DOHH2 (cell line): Measurements from ENCODE around the gene MVD.

ENCODE experiments used
- H3F3A ChIP-seq: fragments of 200-600 bp; sonication (generic), shearing (Covaris generic); 2 replicates; pipeline ENCODE4 v1.6.0; 2016; ENCODE audit warnings: antibody characterized with exemption, mild to moderate bottlenecking; ENCODE audit not compliant: control insufficient read depth, insufficient read depth
- H3K27ac ChIP-seq: fragments of 200-600 bp; sonication (generic); 2 replicates; pipeline ENCODE4 v1.5.1; 2014; ENCODE audit warnings: low read depth, mild to moderate bottlenecking, low read length, moderate library complexity
- H3K27me3 ChIP-seq: fragments of 200-600 bp; sonication (generic); 2 replicates; pipeline ENCODE4 v1.6.1; 2014; ENCODE audit warnings: mild to moderate bottlenecking, low read length, mixed read lengths; ENCODE audit not compliant: control insufficient read depth
- H3K36me3 ChIP-seq: fragments of 200-600 bp; sonication (generic); 2 replicates; pipeline ENCODE4 v1.6.1; 2014; ENCODE audit warnings: mild to moderate bottlenecking, low read length, moderate library complexity, mixed read lengths; ENCODE audit not compliant: control insufficient read depth
- H3K4me1 ChIP-seq: fragments of 200-600 bp; sonication (generic); 2 replicates; pipeline ENCODE4 v1.6.1; 2014; ENCODE audit warnings: mild to moderate bottlenecking, low read length, mixed read lengths; ENCODE audit not compliant: control insufficient read depth
- H3K4me2 ChIP-seq: fragments of 200-600 bp; sonication (generic); 2 replicates; pipeline ENCODE4 v1.6.0; 2014; ENCODE audit warnings: mild to moderate bottlenecking, low read length, moderate library complexity
- H3K4me3 ChIP-seq: fragments of 200-600 bp; sonication (generic); 2 replicates; pipeline ENCODE4 v1.5.1; 2014; ENCODE audit warnings: mild to moderate bottlenecking, low read length, mixed read lengths
- H3K79me2 ChIP-seq: fragments of 200-600 bp; sonication (generic); 2 replicates; pipeline ENCODE4 v1.6.1; 2014; ENCODE audit warnings: mild to moderate bottlenecking, low read length, mixed read lengths; ENCODE audit not compliant: control insufficient read depth
- H3K9me2 ChIP-seq: fragments of 200-600 bp; sonication (generic); replicated peaks from 2 replicates; pipeline ENCODE4 v1.6.1; 2014; ENCODE audit warnings: mild to moderate bottlenecking, low read length, mixed read lengths; ENCODE audit not compliant: control insufficient read depth
- H3K9me3 ChIP-seq: fragments of 200-600 bp; sonication (generic); 2 replicates; pipeline ENCODE4 v1.6.1; 2014; ENCODE audit warnings: antibody characterized with exemption, low read length, mixed read lengths; ENCODE audit not compliant: control insufficient read depth, insufficient read depth
- H4K20me1 ChIP-seq: fragments of 200-600 bp; sonication (generic); 2 replicates; pipeline ENCODE4 v1.6.0; 2014; ENCODE audit warnings: low read depth, mild to moderate bottlenecking, antibody characterized with exemption, low read length, moderate library complexity; ENCODE audit not compliant: control insufficient read depth, insufficient read depth
- CTCF ChIP-seq: fragments of 200-600 bp; sonication (generic); IDR thresholded peaks from one replicate; pipeline ENCODE4 v1.5.1; 2014; ENCODE audit warnings: antibody characterized with exemption, mild to moderate bottlenecking, low read depth, low read length; ENCODE audit not compliant: poor library complexity, severe bottlenecking
- EZH2phosphoT487 ChIP-seq: fragments of 200-600 bp; sonication (generic); IDR thresholded peaks from 2 replicates; pipeline ENCODE4 v1.6.1; 2017; ENCODE audit warnings: borderline replicate concordance, mild to moderate bottlenecking, antibody characterized with exemption, low read length, moderate library complexity, mixed read lengths

Gene MVD

GRCh38 chr16:88605186-88606147, 57.4 kb downstream of the MVD start:
- Histone ChIP-seq H3K4me1 (peaks cover 25% of the 10 kb centered on the region), H3K27me3 (no peaks in the 10 kb centered on the region), H3K79me2 (peaks cover 35% of the 10 kb centered on the region), H3K36me3 (peaks cover 79% of the 10 kb centered on the region), H3F3A (no peaks in the 10 kb centered on the region), H3K27ac (no peak overlapping the region), H4K20me1 (0 out of 2 replicates have a peak, but pooled peaks cover 3% of the 10 kb centered on the region), H3K9me2 (no peaks in the 10 kb centered on the region), H3K9me3 (no peaks in the 10 kb centered on the region), H3K4me2 (no peak overlapping the region), H3K4me3 (no peak overlapping the region)
- TF ChIP-seq CTCF (no peak), EZH2phosphoT487 (no peak)

- Histone ChIP-seq H3K4me3 (no peak overlapping the region), H3K4me1 (peaks cover 9% of the 10 kb centered on the region), H3K27ac (no peak overlapping the region), H3K4me2 (no peak overlapping the region), H3K27me3 (no peaks in the 10 kb centered on the region), H3K79me2 (peaks cover 27% of the 10 kb centered on the region), H3F3A (no peaks in the 10 kb centered on the region), H3K36me3 (peaks cover 84% of the 10 kb centered on the region), H4K20me1 (0 out of 2 replicates have a peak, but pooled peaks cover 3% of the 10 kb centered on the region), H3K9me3 (no peaks in the 10 kb centered on the region), H3K9me2 (no peaks in the 10 kb centered on the region)
- TF ChIP-seq CTCF (no peak), EZH2phosphoT487 (no peak)
Measured at GRCh38 chr16:88602091-88602490, 60.8 kb downstream of the MVD start.
